Measurements from ENCODE around the gene NHS. TPM values are rescaled to one million over a fixed set of nuclear protein-coding genes. Genes with fewer than 3 reads are reported as not detected.

Gene NHS
- total RNA-seq, 1 donor from 2014 or later = 8.3 TPM

- Histone ChIP-seq H3K4me1 (no peaks in the 10 kb centered on the region), H3K4me3 (no peak overlapping the region), H3K27ac (no peak overlapping the region), H3K27me3 (no peaks in the 10 kb centered on the region), H3K36me3 (peaks cover 0 to 2% of the 10 kb centered on the region in 2 donors), H3K9me3 (no peaks in the 10 kb centered on the region)
- TF ChIP-seq CTCF (IDR thresholded peaks at IDR 0.05) (no peak), POLR2A (IDR thresholded peaks at IDR 0.05) (no peak), POLR2AphosphoS5 (IDR thresholded peaks at IDR 0.05; ENCODE audit: insufficient read depth in 1 of 2, low read depth in 1 of 2) (no peak)
- intact Hi-C loops (cut with DNase I) = no loop called here
- no peak for DNase-seq (ENCODE audit: extremely low spot score in 2 of 2)
These were observed 370.0 kb downstream of the NHS start for GRCh38 chrX:17744896-17745523.

DNA sequence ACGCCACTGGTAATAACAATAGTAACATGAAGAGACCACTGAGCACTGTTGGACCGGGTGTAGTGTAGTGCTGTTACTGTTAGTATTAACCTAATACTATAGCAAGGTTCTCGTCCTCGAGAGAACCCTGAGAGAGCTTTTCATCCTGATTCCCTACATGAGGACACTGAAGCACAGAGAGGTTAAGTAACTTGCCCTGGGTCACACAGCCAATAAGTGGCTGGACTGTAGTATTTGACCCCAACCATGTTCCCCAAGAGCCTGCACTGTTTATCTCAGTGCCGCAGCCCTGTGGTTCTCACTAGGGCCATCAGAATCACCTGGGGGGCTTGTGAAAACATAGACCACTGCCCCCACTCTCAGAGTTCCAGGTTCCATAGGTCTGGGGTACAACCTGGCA is 372.7 kb downstream of the NHS start:
- TF ChIP-seq POLR2A (IDR thresholded peaks at IDR 0.05) (no peak), POLR2AphosphoS5 (IDR thresholded peaks at IDR 0.05; ENCODE audit: insufficient read depth in 1 of 2, low read depth in 1 of 2) (no peak), CTCF (IDR thresholded peaks at IDR 0.05) (no peak)
- Histone ChIP-seq H3K4me1 (no peaks in the 10 kb centered on the region), H3K36me3 (peaks cover 0 to 9% of the 10 kb centered on the region in 2 donors), H3K27ac (no peak overlapping the region), H3K9me3 (no peaks in the 10 kb centered on the region), H3K4me3 (no peak overlapping the region), H3K27me3 (no peaks in the 10 kb centered on the region)
- intact Hi-C loops (cut with DNase I) = no loop called here
- no peak for DNase-seq (ENCODE audit: extremely low spot score in 2 of 2)

DNA sequence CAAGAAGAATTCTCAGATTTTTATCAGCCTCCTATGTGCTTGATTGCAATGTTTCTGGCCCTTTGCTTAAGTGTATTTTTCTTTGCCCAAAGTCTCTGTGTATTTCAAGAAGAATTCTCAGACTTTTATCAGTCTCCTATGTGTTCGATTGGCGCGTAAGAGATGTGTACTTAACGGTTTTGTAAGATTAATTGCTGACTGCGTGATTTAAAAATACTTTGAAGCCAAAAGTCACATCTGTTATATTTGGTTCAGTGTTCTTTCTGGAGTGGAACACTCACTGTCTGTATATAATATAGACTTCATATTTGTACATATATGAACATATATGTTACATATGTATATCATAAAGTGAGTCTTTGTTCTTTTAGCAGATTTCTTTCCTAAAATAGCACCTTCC is 373.7 kb downstream of the NHS start:
- intact Hi-C loops (cut with DNase I) = no loop called here
- no peaks in the 10 kb centered on the region for H3K4me1 ChIP-seq
- TF ChIP-seq CTCF (IDR thresholded peaks at IDR 0.05) (no peak), POLR2AphosphoS5 (IDR thresholded peaks at IDR 0.05; ENCODE audit: insufficient read depth in 1 of 2, low read depth in 1 of 2) (no peak), POLR2A (IDR thresholded peaks at IDR 0.05) (no peak)
- DNase-seq (ENCODE audit: extremely low spot score in 2 of 2) = no peak
- H3K9me3 ChIP-seq = no peaks in the 10 kb centered on the region
- H3K36me3 ChIP-seq = peaks cover 0 to 9% of the 10 kb centered on the region in 2 donors
- H3K4me3 ChIP-seq = no peak overlapping the region
- no peak overlapping the region for H3K27ac ChIP-seq
- H3K27me3 ChIP-seq = no peaks in the 10 kb centered on the region

GRCh38 chrX:17750436-17750835 is 375.4 kb downstream of the NHS start:
- no peak for TF ChIP-seq POLR2A (IDR thresholded peaks at IDR 0.05)
- TF ChIP-seq CTCF (IDR thresholded peaks at IDR 0.05) = no peak
- no peak for TF ChIP-seq POLR2AphosphoS5 (IDR thresholded peaks at IDR 0.05; ENCODE audit: insufficient read depth in 1 of 2, low read depth in 1 of 2)
- no peak for DNase-seq (ENCODE audit: extremely low spot score in 2 of 2)
- H3K27me3 ChIP-seq = no peaks in the 10 kb centered on the region
- H3K9me3 ChIP-seq = no peaks in the 10 kb centered on the region
- no peak overlapping the region for H3K27ac ChIP-seq
- intact Hi-C loops (cut with DNase I) = no loop called here
- no peak overlapping the region for H3K4me3 ChIP-seq
- H3K4me1 ChIP-seq = no peaks in the 10 kb centered on the region
- peaks cover 0 to 9% of the 10 kb centered on the region in 2 donors for H3K36me3 ChIP-seq

DNA sequence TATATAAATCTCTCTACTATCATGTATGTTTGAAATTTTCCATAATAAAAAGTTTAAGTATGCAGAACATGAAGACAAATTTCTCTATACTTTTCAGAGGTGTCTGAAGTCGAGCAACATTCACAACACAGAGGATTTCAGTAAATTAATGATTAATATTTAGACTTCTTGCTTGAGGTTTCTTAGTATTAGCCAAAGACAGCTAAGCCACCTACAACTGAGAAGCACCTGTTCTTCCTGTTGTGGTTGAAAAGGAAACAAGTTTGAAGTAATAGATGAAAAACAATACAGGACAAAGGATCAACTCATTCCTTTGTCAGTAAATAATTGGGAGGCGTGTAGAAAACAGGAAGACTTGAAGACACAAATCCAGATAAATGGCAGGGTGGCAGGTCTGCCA is 383.4 kb downstream of the NHS start:
- intact Hi-C loops (cut with DNase I) = no loop called here
- no peak overlapping the region for H3K4me3 ChIP-seq
- TF ChIP-seq POLR2AphosphoS5 (IDR thresholded peaks at IDR 0.05; ENCODE audit: insufficient read depth in 1 of 2, low read depth in 1 of 2) = no peak
- no peak for TF ChIP-seq POLR2A (IDR thresholded peaks at IDR 0.05)
- no peak for TF ChIP-seq CTCF (IDR thresholded peaks at IDR 0.05)
- no peaks in the 10 kb centered on the region for H3K36me3 ChIP-seq
- no peaks in the 10 kb centered on the region for H3K9me3 ChIP-seq
- no peak for DNase-seq (ENCODE audit: extremely low spot score in 2 of 2)
- H3K4me1 ChIP-seq = no peaks in the 10 kb centered on the region
- no peaks in the 10 kb centered on the region for H3K27me3 ChIP-seq
- no peak overlapping the region for H3K27ac ChIP-seq

Measured in vagina (tissue), 2 donors.